Neural cell (in vitro differentiated cells): ENCODE measurements around the gene RFNG. TPM values are rescaled to one million over a fixed set of nuclear protein-coding genes. Genes with fewer than 3 reads are reported as not detected.

ENCODE experiments used
- H2AFZ ChIP-seq: fragments of 200-600, 300-800 bp; sonication (generic), shearing (Covaris generic); 2 replicates; pipeline ENCODE4 v1.6.0; 2014; ENCODE audit warnings: low read depth, mild to moderate bottlenecking, antibody characterized with exemption, low read length, moderate library complexity
- H3F3A ChIP-seq: fragments of 200-600 bp; shearing (Covaris generic); 2 replicates; pipeline ENCODE4 v1.6.1; 2016; ENCODE audit warnings: mild to moderate bottlenecking, moderate library complexity, mixed read lengths, antibody characterized with exemption, low read length; ENCODE audit not compliant: insufficient read depth, poor library complexity, severe bottlenecking
- H3K27ac ChIP-seq: fragments of 200-600, 300-800 bp; sonication (generic), shearing (Covaris generic); 2 replicates; pipeline ENCODE4 v1.5.1; 2014; ENCODE audit warnings: mild to moderate bottlenecking, low read length, moderate library complexity
- H3K27me3 ChIP-seq: fragments of 300-800, 200-600 bp; sonication (generic), shearing (Covaris generic); 2 replicates; pipeline ENCODE4 v1.6.0; 2014; ENCODE audit warnings: mild to moderate bottlenecking, low read depth, low read length, moderate library complexity; ENCODE audit not compliant: insufficient read depth
- H3K36me3 ChIP-seq: fragments of 300-800, 200-600 bp; sonication (generic), shearing (Covaris generic); 2 replicates; pipeline ENCODE4 v1.5.1; 2014; ENCODE audit warnings: mild to moderate bottlenecking, antibody characterized with exemption, low read length, moderate library complexity; ENCODE audit not compliant: insufficient read depth
- H3K4me2 ChIP-seq: fragments of 300-800, 200-600 bp; sonication (generic), shearing (Covaris generic); 2 replicates; pipeline ENCODE4 v1.6.0; 2014; ENCODE audit warnings: mild to moderate bottlenecking, low read length
- H3K4me3 ChIP-seq: fragments of 300-800, 200-600 bp; sonication (generic), shearing (Covaris generic); 2 replicates; pipeline ENCODE4 v1.5.1; 2014; ENCODE audit warnings: mild to moderate bottlenecking, low read length, moderate library complexity
- H3K79me2 ChIP-seq: fragments of 200-600 bp; shearing (Covaris generic); replicated peaks from 2 replicates; pipeline ENCODE4 v1.6.0; 2014; ENCODE audit warnings: mild to moderate bottlenecking, low read length, moderate library complexity; ENCODE audit not compliant: insufficient read depth
- H3K9ac ChIP-seq: fragments of 300-800, 200-600 bp; sonication (generic), shearing (Covaris generic); 2 replicates; pipeline ENCODE4 v1.6.1; 2016; ENCODE audit warnings: mild to moderate bottlenecking, low read length, mixed read lengths
- H3K9me2 ChIP-seq: fragments of 200-600 bp; shearing (Covaris generic); 2 replicates; pipeline ENCODE4 v1.6.1; 2016; ENCODE audit warnings: mild to moderate bottlenecking, low read length, mixed read lengths; ENCODE audit not compliant: insufficient read depth
- H3K9me3 ChIP-seq: fragments of 200-600, 300-800 bp; sonication (generic), shearing (Covaris generic); 2 replicates; pipeline ENCODE4 v1.6.1; 2016; ENCODE audit warnings: mild to moderate bottlenecking, mixed run types, low read length, moderate library complexity, mixed read lengths
- H4K20me1 ChIP-seq: fragments of 200-600 bp; shearing (Covaris generic); 2 replicates; pipeline ENCODE4 v1.6.1; 2016; ENCODE audit warnings: mild to moderate bottlenecking, mixed run types; ENCODE audit not compliant: insufficient read depth
- CTCF ChIP-seq: fragments of 450-650 bp; IDR thresholded peaks from 2 replicates; pipeline ENCODE4 v1.5.1; 2014; ENCODE audit warnings: antibody characterized with exemption, mild to moderate bottlenecking, moderate library complexity; ENCODE audit not compliant: poor library complexity, severe bottlenecking
- EP300 ChIP-seq: fragments of 450-650 bp; conservative IDR thresholded peaks from 2 replicates; pipeline ENCODE4 v1.6.1; 2014; ENCODE audit warnings: antibody characterized with exemption, mild to moderate bottlenecking, moderate library complexity; ENCODE audit not compliant: poor library complexity, severe bottlenecking
- MXI1 ChIP-seq: fragments of 450-650 bp; conservative IDR thresholded peaks from 2 replicates; pipeline ENCODE4 v1.6.1; 2014; ENCODE audit warnings: antibody characterized with exemption, mild to moderate bottlenecking; ENCODE audit not compliant: poor library complexity, severe bottlenecking
- POLR2AphosphoS5 ChIP-seq: IDR thresholded peaks from 2 replicates; pipeline ENCODE4 v1.6.1; 2012
- RAD21 ChIP-seq: fragments of 450-650 bp; conservative IDR thresholded peaks from 2 replicates; pipeline ENCODE4 v1.6.1; 2014; ENCODE audit warnings: antibody characterized with exemption, mild to moderate bottlenecking, moderate library complexity
- SMC3 ChIP-seq: fragments of 450-650 bp; conservative IDR thresholded peaks from 2 replicates; pipeline ENCODE4 v1.6.1; 2014; ENCODE audit warnings: antibody characterized with exemption, mild to moderate bottlenecking, moderate library complexity; ENCODE audit not compliant: poor library complexity
- polyA plus RNA-seq: library from polyadenylated mRNA; depleted of rRNA; stranded (reverse); fragments of >200 nt; gene quantifications from 2 replicates; pipeline ENCODE4 v1.2.3, GENCODE V29; 2014

Gene RFNG
- polyA plus RNA-seq, 1 donor from 2014 or later, result 176 TPM

- H3K27me3 ChIP-seq, result no peaks in the 10 kb centered on the region
- H3K4me2 ChIP-seq, result no peak overlapping the region
- peaks cover 10% of the 10 kb centered on the region for H3K79me2 ChIP-seq
- H3K27ac ChIP-seq, result no peak overlapping the region
- H3K9ac ChIP-seq, result no peak overlapping the region
- no peaks in the 10 kb centered on the region for H3K9me3 ChIP-seq
- no peak overlapping the region for H3K4me3 ChIP-seq
- no peaks in the 10 kb centered on the region for H3K9me2 ChIP-seq
- no peaks in the 10 kb centered on the region for H4K20me1 ChIP-seq
- TF ChIP-seq RAD21, result no peak
- no peak for TF ChIP-seq POLR2AphosphoS5
- no peak for TF ChIP-seq CTCF
- no peak for TF ChIP-seq EP300
- no peaks in the 10 kb centered on the region for H3F3A ChIP-seq
- no peaks in the 10 kb centered on the region for H3K36me3 ChIP-seq
- H2AFZ ChIP-seq, result no peak overlapping the region
Measured at GRCh38 chr17:82055965-82056728, 4.5 kb upstream of the RFNG start.

- Histone ChIP-seq H3K27me3 (no peaks in the 10 kb centered on the region), H4K20me1 (no peaks in the 10 kb centered on the region), H3K36me3 (no peaks in the 10 kb centered on the region), H3K9ac (no peak overlapping the region), H3K79me2 (peaks cover 10% of the 10 kb centered on the region), H3K9me2 (no peaks in the 10 kb centered on the region), H3K4me3 (no peak overlapping the region), H3K4me2 (no peak overlapping the region), H2AFZ (no peak overlapping the region), H3F3A (no peaks in the 10 kb centered on the region), H3K9me3 (no peaks in the 10 kb centered on the region), H3K27ac (no peak overlapping the region)
- no peak for TF ChIP-seq SMC3
- no peak for TF ChIP-seq CTCF
- TF ChIP-seq MXI1, result no peak
- TF ChIP-seq EP300, result no peak
- no peak for TF ChIP-seq POLR2AphosphoS5
Measured at GRCh38 chr17:82055023-82055964, 3.7 kb upstream of the RFNG start.

- Histone ChIP-seq H3K4me2 (no peak overlapping the region), H3K36me3 (no peaks in the 10 kb centered on the region), H4K20me1 (no peaks in the 10 kb centered on the region), H3F3A (no peaks in the 10 kb centered on the region), H3K27ac (no peak overlapping the region), H3K79me2 (peaks cover 10% of the 10 kb centered on the region), H3K27me3 (no peaks in the 10 kb centered on the region), H3K4me3 (no peak overlapping the region), H3K9me3 (no peaks in the 10 kb centered on the region), H2AFZ (no peak overlapping the region), H3K9me2 (no peaks in the 10 kb centered on the region), H3K9ac (no peak overlapping the region)
- TF ChIP-seq POLR2AphosphoS5, result no peak
Measured at GRCh38 chr17:82054351-82055022, 2.9 kb upstream of the RFNG start.
